Measurements from ENCODE around the gene PGAM1.

GRCh38 chr10:97393034-97393573, 32.9 kb upstream of the PGAM1 start:
- TF ChIP-seq MXI1 (IDR thresholded peaks at IDR 0.05; ENCODE audit: low read depth, low read length) (no peak), RAD21 (IDR thresholded peaks at IDR 0.05; ENCODE audit: low read length) (no peak), NFIC (IDR thresholded peaks at IDR 0.05; ENCODE audit: borderline replicate concordance) (no peak), YY1 (IDR thresholded peaks at IDR 0.05; ENCODE audit: low read depth) (no peak), GABPA (IDR thresholded peaks at IDR 0.05; ENCODE audit: low read depth) (no peak), GATA2 (CRISPR knock-in tag; IDR thresholded peaks at IDR 0.05) (no peak), EZH2phosphoT487 (IDR thresholded peaks at IDR 0.05; ENCODE audit: borderline replicate concordance, low read depth) (no peak), EP300 (IDR thresholded peaks at IDR 0.05; ENCODE audit: borderline replicate concordance in 1 of 2, low read depth in 1 of 2, low read length in 1 of 2) (no peak), RXRA (IDR thresholded peaks at IDR 0.05; ENCODE audit: borderline replicate concordance, low read depth) (no peak)

Measured in SK-N-SH (cell line).